Psoas muscle (tissue), 8 donors: ENCODE data around the gene PDLIM1. TPM values are rescaled to one million over a fixed set of nuclear protein-coding genes. Genes with fewer than 3 reads are reported as not detected.

Experiments
- ATAC-seq, 4 donors: fragments of 200-7000 bp; cut with Tn5 transposase; one replicate each; pipeline ENCODE4 v1.9.1; 2020; ENCODE audit warnings: moderate library complexity in 3 of 4, mild to moderate bottlenecking in 2 of 4
- DNase-seq, 2 donors: peaks; one replicate each; pipeline ENCODE4 v3.0.0-alpha.2; 2020
- H3K27ac ChIP-seq: fragments of 200-600 bp; one replicate; pipeline ENCODE4 v1.8.0; 2022
- H3K27me3 ChIP-seq, 3 donors: fragments of 200-600 bp in 1 of 3; one replicate each; pipeline versions ENCODE4 v1.6.1 to v1.8.0; 2013 to 2022; ENCODE audit warnings: low read length in 2 of 3, mild to moderate bottlenecking in 2 of 3, moderate library complexity in 1 of 3; ENCODE audit not compliant: insufficient read depth in 3 of 3
- H3K36me3 ChIP-seq, 2 donors: fragments of 200-600 bp in 1 of 2; one replicate each; pipeline versions ENCODE4 v1.6.1 to v1.8.0; 2013 to 2022; ENCODE audit warnings: low read depth in 1 of 2, mild to moderate bottlenecking in 1 of 2, moderate library complexity in 1 of 2; ENCODE audit not compliant: insufficient read depth in 1 of 2
- H3K4me1 ChIP-seq: fragments of 200-600 bp; one replicate; pipeline ENCODE4 v1.8.0; 2022
- H3K4me3 ChIP-seq: fragments of 200-600 bp; one replicate; pipeline ENCODE4 v1.8.0; 2022; ENCODE audit warnings: mild to moderate bottlenecking
- H3K9me3 ChIP-seq: fragments of 200-600 bp; one replicate; pipeline ENCODE4 v1.8.0; 2022
- CTCF ChIP-seq: fragments of 200-600 bp; IDR thresholded peaks from one replicate; pipeline ENCODE4 v1.8.0; 2022; ENCODE audit warnings: antibody characterized with exemption
- WGBS, 3 donors: extraction: QIAGEN DNeasy Blood & Tissue Kit; methylation state at CpG; one replicate each; pipeline versions ENCODE4 v1.1.6 to v1.1.7; 2013; 5-methylcytosine and 5-hydroxymethylcytosine counted together
- intact Hi-C, 2 donors: fragments of 100-400 bp; cut with DNase I; formaldehyde crosslinking; loops; one replicate each; pipeline versions ENCODE4 v1.11.0 to v1.14.2; 2022
- polyA plus RNA-seq, 3 donors: library from polyadenylated mRNA; stranded (reverse); fragments of 200-250 nt; gene quantifications; one replicate each; pipeline ENCODE4 v1.2.3, GENCODE V29; 2013
- total RNA-seq, 4 donors: library from RNA; stranded (reverse); fragmentation: NEBNext Ultra II Directional in 2 of 4; extraction: Animal tissue kit (Norgen Biotek cat#: 25700) in 2 of 4; gene quantifications; one replicate each; pipeline versions ENCODE4 v1.2.1 to v1.2.4, GENCODE V29; 2021 to 2023
- donor health status: healthy with polysubstance abuse.
- donor health status: DM: no; HTN: no; CAD: no; lungs with moderate emphysema.
- donor health status: Bipolar disorder and iron deficiency.
- donor health status: healthy.
- donor health status: DM: yes; HTN: yes; CAD: no.
- donor health status: DM: no; HTN: no; CAD: no.
- donor health status: DM: no; HTN: no; CAD: no.
- donor health status: DM: yes; HTN: yes; CAD: no.

PDLIM1 gene
- total and polyA plus RNA-seq, 7 donors: 97.3 to 504 (median 325) TPM

- DNase-seq: no peak
- no peaks in the 10 kb centered on the region for H3K27me3 ChIP-seq
- peaks cover 0 to 6% of the 10 kb centered on the region in 2 donors for H3K36me3 ChIP-seq
- TF ChIP-seq CTCF: no peak
- peak overlapping the region; percentile 70 for H3K27ac ChIP-seq
- ATAC-seq: no peak
- intact Hi-C loops: no loop called here
- 74 to 90% (median 77%) methylated on average over 1 of the region's 1 CpG for WGBS, 3 donors
- H3K4me1 ChIP-seq: peaks cover 67% of the 10 kb centered on the region
- no peaks in the 10 kb centered on the region for H3K9me3 ChIP-seq
- H3K4me3 ChIP-seq: peak overlapping the region; percentile 12
Measured at GRCh38 chr10:95275726-95276366, 15.0 kb downstream of the PDLIM1 start.

- Histone ChIP-seq H3K36me3 (peaks cover 0 to 22% of the 10 kb centered on the region in 2 donors), H3K9me3 (no peaks in the 10 kb centered on the region), H3K4me3 (peak overlapping the region; percentile 20), H3K4me1 (peaks cover 45% of the 10 kb centered on the region), H3K27ac (peak overlapping the region; percentile 70), H3K27me3 (no peaks in the 10 kb centered on the region)
- intact Hi-C loops: no loop called here
- 44 to 48% (median 46%) methylated on average over 13 of the region's 13 CpGs for WGBS, 3 donors
- TF ChIP-seq CTCF: no peak
- DNase-seq (peak; percentile 49 to 76), ATAC-seq (peak; percentile 68 to 80 (median 74))
Measured at GRCh38 chr10:95273393-95274312, 17.1 kb downstream of the PDLIM1 start.

GRCh38 chr10:95268438-95268837 lies 22.4 kb downstream of the PDLIM1 start:
- H3K27me3 ChIP-seq: no peaks in the 10 kb centered on the region
- ATAC-seq (peak; percentile 23 to 58 (median 42)), DNase-seq (peak; percentile 56 to 62)
- WGBS, 3 donors: 52 to 62% (median 58%) methylated on average over 12 of the region's 12 CpGs
- H3K4me3 ChIP-seq: no peak overlapping the region
- intact Hi-C loops: no loop called here
- peak overlapping the region; percentile 55 for H3K27ac ChIP-seq
- TF ChIP-seq CTCF: no peak
- peaks cover 17% of the 10 kb centered on the region for H3K4me1 ChIP-seq
- no peaks in the 10 kb centered on the region for H3K9me3 ChIP-seq
- peaks cover 0 to 50% of the 10 kb centered on the region in 2 donors for H3K36me3 ChIP-seq

- Histone ChIP-seq H3K27me3 (no peaks in the 10 kb centered on the region), H3K27ac (peak overlapping the region; percentile 55), H3K4me1 (peaks cover 12% of the 10 kb centered on the region), H3K4me3 (no peak overlapping the region), H3K9me3 (no peaks in the 10 kb centered on the region), H3K36me3 (peaks cover 0 to 62% of the 10 kb centered on the region in 2 donors)
- 88 to 91% (median 90%) methylated on average over 3 of the region's 3 CpGs for WGBS, 3 donors
- DNase-seq (no peak), ATAC-seq (no peak)
- TF ChIP-seq CTCF: no peak
- intact Hi-C loops: no loop called here
Measured at GRCh38 chr10:95267251-95267650, 23.6 kb downstream of the PDLIM1 start.
